DND-41 (cell line): ENCODE results near the gene PNKP.
A peak's percentile ranks its signal among the peaks of the same experiment; 100 is the strongest.

ENCODE experiments used
- ATAC-seq: fragments of 200-7000 bp; cut with Tn5 transposase; 3 replicates; pipeline ENCODE4 v1.9.1; 2021; ENCODE audit warnings: low read depth; ENCODE audit not compliant: insufficient read depth
- DNase-seq: peaks from one replicate; pipeline ENCODE4 v3.0.0-alpha.2; 2020
- H2AFZ ChIP-seq: 2 replicates; pipeline ENCODE4 v1.6.0; 2012; ENCODE audit warnings: low read depth, low read length
- H3K27ac ChIP-seq: 2 replicates; pipeline ENCODE4 v1.5.1; 2012; ENCODE audit warnings: low read length, inconsistent platforms
- H3K27me3 ChIP-seq: fragments of 200-600 bp; sonication (generic); 2 replicates; pipeline ENCODE4 v1.6.0; 2012; ENCODE audit warnings: low read length, mild to moderate bottlenecking, inconsistent platforms; ENCODE audit not compliant: insufficient read depth, poor library complexity
- H3K36me3 ChIP-seq: 2 replicates; pipeline ENCODE4 v1.5.1; 2012; ENCODE audit warnings: low read length, inconsistent platforms; ENCODE audit not compliant: insufficient read depth
- H3K4me1 ChIP-seq: 2 replicates; pipeline ENCODE4 v1.5.1; 2012; ENCODE audit warnings: mild to moderate bottlenecking, low read length; ENCODE audit not compliant: insufficient read depth
- H3K4me2 ChIP-seq: 2 replicates; pipeline ENCODE4 v1.6.0; 2012; ENCODE audit warnings: mild to moderate bottlenecking, moderate library complexity, low read length, inconsistent platforms; ENCODE audit not compliant: insufficient read depth
- H3K4me3 ChIP-seq, 2 experiments: fragments of 200-600 bp in 1 of 2; shearing (Covaris generic) in 1 of 2; 2 replicates each; pipeline ENCODE4 v1.5.1; 2012 to 2016; ENCODE audit warnings: inconsistent platforms in 2 of 2, low read length in 2 of 2, mild to moderate bottlenecking in 2 of 2, low read depth in 1 of 2, moderate library complexity in 1 of 2
- H3K79me2 ChIP-seq: 2 replicates; pipeline ENCODE4 v1.6.0; 2012; ENCODE audit warnings: low read length, inconsistent platforms; ENCODE audit not compliant: insufficient read depth
- H3K9ac ChIP-seq: 2 replicates; pipeline ENCODE4 v1.6.0; 2012; ENCODE audit warnings: low read depth, mild to moderate bottlenecking, inconsistent platforms, low read length, moderate library complexity
- H3K9me3 ChIP-seq: 2 replicates; pipeline ENCODE4 v1.5.1; 2012; ENCODE audit warnings: low read length, moderate library complexity, mild to moderate bottlenecking, inconsistent platforms; ENCODE audit not compliant: insufficient read depth, severe bottlenecking
- H4K20me1 ChIP-seq: 2 replicates; pipeline ENCODE4 v1.6.0; 2012; ENCODE audit warnings: low read length; ENCODE audit not compliant: insufficient read depth
- CTCF ChIP-seq: IDR thresholded peaks from 2 replicates; pipeline ENCODE4 v1.5.1; 2012; ENCODE audit warnings: borderline replicate concordance, low read length, moderate library complexity, mild to moderate bottlenecking; ENCODE audit not compliant: poor library complexity, severe bottlenecking; ENCODE audit errors: extremely low read depth
- EZH2 ChIP-seq: IDR thresholded peaks from 3 replicates; pipeline ENCODE4 v1.6.1; 2012; ENCODE audit warnings: borderline replicate concordance, low read depth, mild to moderate bottlenecking, moderate library complexity, low read length, inconsistent platforms; ENCODE audit not compliant: severe bottlenecking

The PNKP gene

GRCh38 chr19:49866933-49867782, at the start of gene PNKP:
Gene PNKP (minus strand): TSS chr19:49867576. CDS start chr19:49867204, 372 bp downstream.
- Histone ChIP-seq H3K27ac (peak within 1 kb of the TSS; percentile 87), H2AFZ (peak within 1 kb of the TSS; percentile 83), H3K4me1 (peaks cover 65% of the 10 kb centered on the region), H3K79me2 (peaks cover 39% of the 10 kb centered on the region), H3K4me2 (peak within 1 kb of the TSS; percentile 73), H3K36me3 (peaks cover 43% of the 10 kb centered on the region), H3K9ac (peak within 1 kb of the TSS; percentile 73), H4K20me1 (peaks cover 38% of the 10 kb centered on the region), H3K4me3 (peak within 1 kb of the TSS; percentile 66 to 84), H3K27me3 (no peaks in the 10 kb centered on the region), H3K9me3 (no peaks in the 10 kb centered on the region)
- no peak for TF ChIP-seq EZH2
- TF ChIP-seq CTCF, result no peak
- ATAC-seq, result peak; percentile 59
- DNase-seq, result peak; percentile 92

- no peak overlapping the region for H3K9ac ChIP-seq
- H3K4me2 ChIP-seq, result no peak overlapping the region
- peaks cover 86% of the 10 kb centered on the region for H4K20me1 ChIP-seq
- H2AFZ ChIP-seq, result no peak overlapping the region
- H3K79me2 ChIP-seq, result peaks cover 92% of the 10 kb centered on the region
- no peak overlapping the region for H3K27ac ChIP-seq
- no peaks in the 10 kb centered on the region for H3K4me1 ChIP-seq
- H3K4me3 ChIP-seq, result no peak overlapping the region
- TF ChIP-seq EZH2 (no peak), CTCF (peak; percentile 45)
- DNase-seq (no peak), ATAC-seq (0 out of 3 replicates have a peak, but pooled peaks have one; percentile 39)
- H3K27me3 ChIP-seq, result no peaks in the 10 kb centered on the region
- H3K9me3 ChIP-seq, result no peaks in the 10 kb centered on the region
- peaks cover 90% of the 10 kb centered on the region for H3K36me3 ChIP-seq
Measured at GRCh38 chr19:49915271-49915670, 47.9 kb upstream of the PNKP start.

GRCh38 chr19:49913720-49914119, 46.3 kb upstream of the PNKP start:
- no peak for DNase-seq
- no peak for ATAC-seq
- no peak overlapping the region for H3K27ac ChIP-seq
- H3K9me3 ChIP-seq, result no peaks in the 10 kb centered on the region
- H3K27me3 ChIP-seq, result no peaks in the 10 kb centered on the region
- TF ChIP-seq CTCF, result no peak
- H3K79me2 ChIP-seq, result peaks cover 93% of the 10 kb centered on the region
- no peak overlapping the region for H3K4me2 ChIP-seq
- H3K4me3 ChIP-seq, result no peak overlapping the region
- no peak overlapping the region for H3K9ac ChIP-seq
- H3K4me1 ChIP-seq, result no peaks in the 10 kb centered on the region
- H4K20me1 ChIP-seq, result peaks cover 89% of the 10 kb centered on the region
- peaks cover 93% of the 10 kb centered on the region for H3K36me3 ChIP-seq
- H2AFZ ChIP-seq, result no peak overlapping the region
